Neural cell (in vitro differentiated cells): ENCODE data around the gene APOL4. TPM values are rescaled to one million over a fixed set of nuclear protein-coding genes. Genes with fewer than 3 reads are reported as not detected.
"Not testable (repeated sequence)": the region's sequence is repeated elsewhere in the genome, so short reads cannot be mapped to it uniquely, and the experiment has no call there.

Experiments
- H2AFZ ChIP-seq: fragments of 200-600, 300-800 bp; sonication (generic), shearing (Covaris generic); 2 replicates; pipeline ENCODE4 v1.6.0; 2014; ENCODE audit warnings: low read depth, mild to moderate bottlenecking, antibody characterized with exemption, low read length, moderate library complexity
- H3F3A ChIP-seq: fragments of 200-600 bp; shearing (Covaris generic); 2 replicates; pipeline ENCODE4 v1.6.1; 2016; ENCODE audit warnings: mild to moderate bottlenecking, moderate library complexity, mixed read lengths, antibody characterized with exemption, low read length; ENCODE audit not compliant: insufficient read depth, poor library complexity, severe bottlenecking
- H3K27ac ChIP-seq: fragments of 200-600, 300-800 bp; sonication (generic), shearing (Covaris generic); 2 replicates; pipeline ENCODE4 v1.5.1; 2014; ENCODE audit warnings: mild to moderate bottlenecking, low read length, moderate library complexity
- H3K27me3 ChIP-seq: fragments of 300-800, 200-600 bp; sonication (generic), shearing (Covaris generic); 2 replicates; pipeline ENCODE4 v1.6.0; 2014; ENCODE audit warnings: mild to moderate bottlenecking, low read depth, low read length, moderate library complexity; ENCODE audit not compliant: insufficient read depth
- H3K36me3 ChIP-seq: fragments of 300-800, 200-600 bp; sonication (generic), shearing (Covaris generic); 2 replicates; pipeline ENCODE4 v1.5.1; 2014; ENCODE audit warnings: mild to moderate bottlenecking, antibody characterized with exemption, low read length, moderate library complexity; ENCODE audit not compliant: insufficient read depth
- H3K4me2 ChIP-seq: fragments of 300-800, 200-600 bp; sonication (generic), shearing (Covaris generic); 2 replicates; pipeline ENCODE4 v1.6.0; 2014; ENCODE audit warnings: mild to moderate bottlenecking, low read length
- H3K4me3 ChIP-seq: fragments of 300-800, 200-600 bp; sonication (generic), shearing (Covaris generic); 2 replicates; pipeline ENCODE4 v1.5.1; 2014; ENCODE audit warnings: mild to moderate bottlenecking, low read length, moderate library complexity
- H3K79me2 ChIP-seq: fragments of 200-600 bp; shearing (Covaris generic); replicated peaks from 2 replicates; pipeline ENCODE4 v1.6.0; 2014; ENCODE audit warnings: mild to moderate bottlenecking, low read length, moderate library complexity; ENCODE audit not compliant: insufficient read depth
- H3K9ac ChIP-seq: fragments of 300-800, 200-600 bp; sonication (generic), shearing (Covaris generic); 2 replicates; pipeline ENCODE4 v1.6.1; 2016; ENCODE audit warnings: mild to moderate bottlenecking, low read length, mixed read lengths
- H3K9me2 ChIP-seq: fragments of 200-600 bp; shearing (Covaris generic); 2 replicates; pipeline ENCODE4 v1.6.1; 2016; ENCODE audit warnings: mild to moderate bottlenecking, low read length, mixed read lengths; ENCODE audit not compliant: insufficient read depth
- H3K9me3 ChIP-seq: fragments of 200-600, 300-800 bp; sonication (generic), shearing (Covaris generic); 2 replicates; pipeline ENCODE4 v1.6.1; 2016; ENCODE audit warnings: mild to moderate bottlenecking, mixed run types, low read length, moderate library complexity, mixed read lengths
- H4K20me1 ChIP-seq: fragments of 200-600 bp; shearing (Covaris generic); 2 replicates; pipeline ENCODE4 v1.6.1; 2016; ENCODE audit warnings: mild to moderate bottlenecking, mixed run types; ENCODE audit not compliant: insufficient read depth
- EP300 ChIP-seq: fragments of 450-650 bp; conservative IDR thresholded peaks from 2 replicates; pipeline ENCODE4 v1.6.1; 2014; ENCODE audit warnings: antibody characterized with exemption, mild to moderate bottlenecking, moderate library complexity; ENCODE audit not compliant: poor library complexity, severe bottlenecking
- EZH2 ChIP-seq: fragments of 200-600, 300-800 bp; shearing (Covaris generic), sonication (generic); IDR thresholded peaks from 2 replicates; pipeline ENCODE4 v1.6.1; 2014; ENCODE audit warnings: antibody characterized with exemption, low read length, borderline replicate concordance, mild to moderate bottlenecking; ENCODE audit not compliant: insufficient read depth, poor library complexity, severe bottlenecking
- MXI1 ChIP-seq: fragments of 450-650 bp; conservative IDR thresholded peaks from 2 replicates; pipeline ENCODE4 v1.6.1; 2014; ENCODE audit warnings: antibody characterized with exemption, mild to moderate bottlenecking; ENCODE audit not compliant: poor library complexity, severe bottlenecking
- POLR2AphosphoS5 ChIP-seq: IDR thresholded peaks from 2 replicates; pipeline ENCODE4 v1.6.1; 2012
- RAD21 ChIP-seq: fragments of 450-650 bp; conservative IDR thresholded peaks from 2 replicates; pipeline ENCODE4 v1.6.1; 2014; ENCODE audit warnings: antibody characterized with exemption, mild to moderate bottlenecking, moderate library complexity
- SMC3 ChIP-seq: fragments of 450-650 bp; conservative IDR thresholded peaks from 2 replicates; pipeline ENCODE4 v1.6.1; 2014; ENCODE audit warnings: antibody characterized with exemption, mild to moderate bottlenecking, moderate library complexity; ENCODE audit not compliant: poor library complexity
- TAF1 ChIP-seq: IDR thresholded peaks from 2 replicates; pipeline ENCODE4 v1.6.1; 2012; ENCODE audit warnings: low read depth
- polyA plus RNA-seq: library from polyadenylated mRNA; depleted of rRNA; stranded (reverse); fragments of >200 nt; gene quantifications from 2 replicates; pipeline ENCODE4 v1.2.3, GENCODE V29; 2014
- TF ChIP-seq, protein P1 (sequence below): IDR thresholded peaks from 2 replicates; pipeline ENCODE4 v1.6.1; 2012; ENCODE audit warnings: borderline replicate concordance
- TF ChIP-seq, protein P2 (sequence below): fragments of 450-650 bp; IDR thresholded peaks from 2 replicates; pipeline ENCODE4 v1.5.1; 2014; ENCODE audit warnings: antibody characterized with exemption, mild to moderate bottlenecking, moderate library complexity; ENCODE audit not compliant: poor library complexity, severe bottlenecking

The APOL4 gene
- polyA plus RNA-seq, 1 donor from 2014 or later: not detected

DNA sequence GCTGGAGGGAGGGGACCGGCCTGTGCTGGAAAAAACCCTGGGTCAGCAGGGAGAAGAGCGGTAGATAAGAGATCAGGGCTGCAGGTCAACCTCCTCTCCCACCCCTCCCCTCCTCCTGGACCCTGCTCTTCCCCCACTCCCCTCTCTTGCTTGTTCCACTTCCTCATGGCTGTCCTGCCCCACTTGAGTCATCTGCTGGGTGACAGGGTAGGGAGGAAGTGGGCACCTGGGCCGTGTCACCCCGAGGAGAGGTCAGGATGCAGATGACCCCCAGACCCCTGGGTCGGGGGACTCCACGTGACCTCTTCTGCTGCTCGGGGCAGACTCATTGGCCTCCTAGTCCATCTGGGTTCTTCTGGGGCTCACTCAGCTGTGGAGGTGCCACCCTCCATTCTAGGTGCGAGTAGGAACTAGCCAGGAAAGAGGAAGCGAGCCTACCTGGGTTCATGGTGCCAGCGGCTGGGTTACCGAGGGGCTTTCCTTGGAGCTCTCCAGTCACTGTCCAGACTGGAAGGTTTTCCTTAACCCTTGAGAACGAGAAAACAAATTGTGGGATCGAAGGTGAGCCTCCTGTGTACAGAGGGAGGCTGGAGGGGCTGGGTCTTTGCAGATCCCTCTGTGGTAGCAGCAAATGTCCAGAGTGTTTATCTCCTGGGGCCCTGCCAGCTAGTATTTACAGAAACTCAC lies 31.2 kb upstream of the APOL4 start:
- no peaks in the 10 kb centered on the region for H3K9me3 ChIP-seq
- H3K36me3 ChIP-seq: no peaks in the 10 kb centered on the region
- H3K4me2 ChIP-seq: no peak overlapping the region
- no peak overlapping the region for H2AFZ ChIP-seq
- H3K79me2 ChIP-seq: no peaks in the 10 kb centered on the region
- no peak for TF ChIP-seq RAD21
- no peak for TF ChIP-seq EP300
- no peak for TF ChIP-seq TAF1
- no peak for TF ChIP-seq SMC3
- no peak overlapping the region for H3K9ac ChIP-seq
- H3K9me2 ChIP-seq: no peaks in the 10 kb centered on the region
- H3K27ac ChIP-seq: no peak overlapping the region
- H3K27me3 ChIP-seq: no peaks in the 10 kb centered on the region
- H4K20me1 ChIP-seq: no peaks in the 10 kb centered on the region
- H3K4me3 ChIP-seq: no peak overlapping the region
- no peaks in the 10 kb centered on the region for H3F3A ChIP-seq

DNA sequence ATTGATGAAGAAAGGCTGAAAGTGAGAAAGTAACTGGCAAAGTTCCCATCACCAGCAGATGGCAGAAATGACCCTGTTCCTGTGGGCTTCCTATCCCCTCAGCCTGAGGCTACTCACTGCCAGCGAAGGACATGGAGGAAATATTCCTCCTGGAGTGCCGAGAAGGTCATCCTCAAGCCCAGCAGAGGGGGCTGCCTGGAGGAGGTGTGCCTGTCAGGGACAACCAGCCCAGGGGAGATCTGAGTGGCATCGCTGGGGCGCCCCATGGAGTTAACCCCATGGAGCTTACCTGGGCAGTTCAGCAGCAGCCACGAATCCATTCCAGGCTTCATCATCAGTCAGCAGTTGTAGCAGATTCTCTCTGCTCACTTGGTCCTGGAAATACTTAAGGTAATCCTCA lies 29.4 kb upstream of the APOL4 start:
- H3K9me3 ChIP-seq, H2AFZ ChIP-seq, H3K4me2 ChIP-seq, H3K9ac ChIP-seq, H3K9me2 ChIP-seq, H3K4me3 ChIP-seq, H4K20me1 ChIP-seq, H3K36me3 ChIP-seq, H3F3A ChIP-seq, H3K79me2 ChIP-seq, H3K27ac ChIP-seq, H3K27me3 ChIP-seq: not testable (repeated sequence)

DNA sequence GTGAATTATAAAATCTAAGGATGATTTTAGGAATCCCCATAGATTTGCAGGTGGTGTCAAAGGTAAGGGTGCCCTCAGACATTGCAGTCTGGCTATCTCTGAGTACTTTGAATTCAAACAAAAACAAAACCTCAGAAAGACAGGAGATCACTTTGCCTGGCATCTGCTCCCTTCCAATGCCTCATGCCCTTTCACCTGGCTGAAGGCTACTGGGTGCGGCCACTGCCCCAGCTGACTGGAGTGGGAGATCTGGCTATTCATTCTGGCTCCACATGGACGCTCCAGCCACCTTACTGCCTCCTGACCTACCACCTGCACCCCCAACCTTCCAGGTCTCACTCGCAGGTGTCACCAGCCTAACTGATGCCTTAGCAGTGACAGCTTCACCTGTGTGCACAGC lies 28.0 kb upstream of the APOL4 start:
- H3K36me3 ChIP-seq, H3F3A ChIP-seq, H3K27ac ChIP-seq: not testable (repeated sequence)

DNA sequence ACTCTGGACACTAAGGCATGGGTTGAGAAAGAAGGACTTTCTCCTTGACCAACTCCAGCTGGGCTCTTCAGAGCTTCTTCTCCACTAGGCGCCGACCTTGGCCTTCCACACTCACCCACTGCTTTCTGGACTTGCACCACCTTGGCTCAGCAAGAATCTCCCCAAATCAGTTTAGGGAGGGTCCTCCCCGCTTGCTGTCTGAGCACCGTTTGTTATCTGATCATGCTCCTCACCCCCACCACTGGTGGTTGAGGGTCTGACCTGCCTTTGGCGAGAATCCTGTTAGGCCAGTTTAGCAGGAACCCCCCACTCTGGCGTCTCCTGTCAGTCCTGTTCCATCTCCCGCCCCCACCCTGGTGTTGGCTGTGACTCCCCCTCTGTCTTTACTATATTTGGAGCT lies 27.3 kb upstream of the APOL4 start:
- Histone ChIP-seq H2AFZ (no peak overlapping the region), H3F3A (no peaks in the 10 kb centered on the region), H3K36me3 (no peaks in the 10 kb centered on the region), H3K9me3 (no peaks in the 10 kb centered on the region), H3K27me3 (no peaks in the 10 kb centered on the region), H3K79me2 (no peaks in the 10 kb centered on the region), H3K4me3 (no peak overlapping the region), H3K9me2 (no peaks in the 10 kb centered on the region), H4K20me1 (no peaks in the 10 kb centered on the region), H3K27ac (no peak overlapping the region), H3K4me2 (no peak overlapping the region), H3K9ac (no peak overlapping the region)
- TF ChIP-seq EZH2 (no peak), EP300 (no peak), POLR2AphosphoS5 (no peak), TAF1 (no peak), MXI1 (no peak), SMC3 (no peak), RAD21 (no peak)
- TF ChIP-seq, protein P1, sequence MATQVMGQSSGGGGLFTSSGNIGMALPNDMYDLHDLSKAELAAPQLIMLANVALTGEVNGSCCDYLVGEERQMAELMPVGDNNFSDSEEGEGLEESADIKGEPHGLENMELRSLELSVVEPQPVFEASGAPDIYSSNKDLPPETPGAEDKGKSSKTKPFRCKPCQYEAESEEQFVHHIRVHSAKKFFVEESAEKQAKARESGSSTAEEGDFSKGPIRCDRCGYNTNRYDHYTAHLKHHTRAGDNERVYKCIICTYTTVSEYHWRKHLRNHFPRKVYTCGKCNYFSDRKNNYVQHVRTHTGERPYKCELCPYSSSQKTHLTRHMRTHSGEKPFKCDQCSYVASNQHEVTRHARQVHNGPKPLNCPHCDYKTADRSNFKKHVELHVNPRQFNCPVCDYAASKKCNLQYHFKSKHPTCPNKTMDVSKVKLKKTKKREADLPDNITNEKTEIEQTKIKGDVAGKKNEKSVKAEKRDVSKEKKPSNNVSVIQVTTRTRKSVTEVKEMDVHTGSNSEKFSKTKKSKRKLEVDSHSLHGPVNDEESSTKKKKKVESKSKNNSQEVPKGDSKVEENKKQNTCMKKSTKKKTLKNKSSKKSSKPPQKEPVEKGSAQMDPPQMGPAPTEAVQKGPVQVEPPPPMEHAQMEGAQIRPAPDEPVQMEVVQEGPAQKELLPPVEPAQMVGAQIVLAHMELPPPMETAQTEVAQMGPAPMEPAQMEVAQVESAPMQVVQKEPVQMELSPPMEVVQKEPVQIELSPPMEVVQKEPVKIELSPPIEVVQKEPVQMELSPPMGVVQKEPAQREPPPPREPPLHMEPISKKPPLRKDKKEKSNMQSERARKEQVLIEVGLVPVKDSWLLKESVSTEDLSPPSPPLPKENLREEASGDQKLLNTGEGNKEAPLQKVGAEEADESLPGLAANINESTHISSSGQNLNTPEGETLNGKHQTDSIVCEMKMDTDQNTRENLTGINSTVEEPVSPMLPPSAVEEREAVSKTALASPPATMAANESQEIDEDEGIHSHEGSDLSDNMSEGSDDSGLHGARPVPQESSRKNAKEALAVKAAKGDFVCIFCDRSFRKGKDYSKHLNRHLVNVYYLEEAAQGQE: no peak
- TF ChIP-seq, protein P2, sequence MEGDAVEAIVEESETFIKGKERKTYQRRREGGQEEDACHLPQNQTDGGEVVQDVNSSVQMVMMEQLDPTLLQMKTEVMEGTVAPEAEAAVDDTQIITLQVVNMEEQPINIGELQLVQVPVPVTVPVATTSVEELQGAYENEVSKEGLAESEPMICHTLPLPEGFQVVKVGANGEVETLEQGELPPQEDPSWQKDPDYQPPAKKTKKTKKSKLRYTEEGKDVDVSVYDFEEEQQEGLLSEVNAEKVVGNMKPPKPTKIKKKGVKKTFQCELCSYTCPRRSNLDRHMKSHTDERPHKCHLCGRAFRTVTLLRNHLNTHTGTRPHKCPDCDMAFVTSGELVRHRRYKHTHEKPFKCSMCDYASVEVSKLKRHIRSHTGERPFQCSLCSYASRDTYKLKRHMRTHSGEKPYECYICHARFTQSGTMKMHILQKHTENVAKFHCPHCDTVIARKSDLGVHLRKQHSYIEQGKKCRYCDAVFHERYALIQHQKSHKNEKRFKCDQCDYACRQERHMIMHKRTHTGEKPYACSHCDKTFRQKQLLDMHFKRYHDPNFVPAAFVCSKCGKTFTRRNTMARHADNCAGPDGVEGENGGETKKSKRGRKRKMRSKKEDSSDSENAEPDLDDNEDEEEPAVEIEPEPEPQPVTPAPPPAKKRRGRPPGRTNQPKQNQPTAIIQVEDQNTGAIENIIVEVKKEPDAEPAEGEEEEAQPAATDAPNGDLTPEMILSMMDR: no peak

More for the DNA sequence above, 28.0 kb upstream of the APOL4 start:
- not testable (repeated sequence) for H3K4me3 ChIP-seq, H3K9ac ChIP-seq, H4K20me1 ChIP-seq, H3K79me2 ChIP-seq, H3K27me3 ChIP-seq, H3K4me2 ChIP-seq, H3K9me2 ChIP-seq, H3K9me3 ChIP-seq, H2AFZ ChIP-seq

DNA sequence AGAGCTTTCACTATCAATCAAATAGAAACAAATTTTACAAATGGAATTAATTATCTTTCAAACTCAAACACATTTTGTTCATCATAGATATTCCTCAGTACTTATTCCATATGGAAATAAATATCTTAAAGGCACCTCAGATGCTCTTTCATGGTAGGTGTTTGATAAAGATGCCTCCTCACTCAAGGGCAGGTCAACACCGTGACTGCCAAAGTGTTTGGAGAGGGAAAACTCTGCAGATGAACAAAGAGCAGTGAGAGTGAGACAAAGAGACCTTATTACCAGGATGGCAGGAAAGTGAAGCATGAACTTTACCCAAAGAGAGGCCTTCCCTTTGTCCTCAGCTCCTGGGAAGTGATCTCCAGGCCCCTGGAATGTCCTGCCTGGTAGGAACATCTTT lies 26.8 kb upstream of the APOL4 start:
- H3K4me2 ChIP-seq, H3K9ac ChIP-seq, H3K27ac ChIP-seq, H3K9me3 ChIP-seq, H3K79me2 ChIP-seq, H4K20me1 ChIP-seq, H3F3A ChIP-seq, H3K27me3 ChIP-seq, H3K9me2 ChIP-seq, H2AFZ ChIP-seq, H3K4me3 ChIP-seq, H3K36me3 ChIP-seq: not testable (repeated sequence)
